SK-N-MC (cell line): Measurements from ENCODE around the gene TLDC2.

ENCODE experiments used
- EZH2 ChIP-seq: fragments of 200-600 bp; sonication (generic); IDR thresholded peaks from one replicate; pipeline ENCODE4 v1.6.1; 2017; ENCODE audit warnings: antibody characterized with exemption
- POLR2AphosphoS5 ChIP-seq: IDR thresholded peaks from 2 replicates; pipeline ENCODE4 v1.6.1; 2012; ENCODE audit warnings: mild to moderate bottlenecking, low read depth, low read length, borderline replicate concordance

- TF ChIP-seq EZH2 (no peak), POLR2AphosphoS5 (no peak)
Measured at GRCh38 chr20:36848078-36848660, 27.8 kb upstream of the TLDC2 start.
